K562 (cell line): Measurements from ENCODE around the gene CUX1. TPM values are rescaled to one million over a fixed set of nuclear protein-coding genes. Genes with fewer than 3 reads are reported as not detected.

Source experiments
- ATAC-seq: fragments of 200-7000 bp; cut with Tn5 transposase; 3 replicates; pipeline ENCODE4 v1.9.1; 2020; ENCODE audit warnings: moderate library complexity
- BruUV-seq: library from RNA; stranded (reverse); fragments of 400-500 nt; replicated peaks from 2 replicates; lab custom pipeline; 2021; lab: Mats Ljungman, UMichigan
- CTCF ChIA-PET: fragments of 300-600 bp; formaldehyde crosslinking; extraction: SDS; loops from one replicate; lab custom pipeline; 2021; ENCODE audit warnings: low intra/inter-chr PET ratio; lab: Yijun Ruan, JAX
- POLR2A ChIA-PET: fragments of 300-600, 350-650 bp; sonication (Branson Sonifier 250); formaldehyde crosslinking; extraction: SDS; loops from one replicate; lab custom pipeline; 2021; ENCODE audit warnings: antibody characterized with exemption, inconsistent platforms; lab: Yijun Ruan, JAX
- DNase-seq, 4 experiments: peaks; one replicate each; pipeline versions ENCODE4 v3.0.0 to v3.0.0-alpha.2; 2011 to 2018; ENCODE audit warnings: low spot score in 3 of 4, mixed read lengths in 3 of 4; ENCODE audit errors: extremely low read depth in 1 of 4
- FAIRE-seq: peaks from 2 replicates; lab custom pipeline; 2011; peaks lifted over from hg19 to GRCh38; lab: Jason Lieb, UNC
- H2AFZ ChIP-seq: 2 replicates; pipeline ENCODE4 v1.6.0; 2011; ENCODE audit warnings: low read depth, low read length, control low read depth, inconsistent platforms
- H3K27ac ChIP-seq: fragments of 200-600 bp; 3 replicates; pipeline ENCODE4 v1.8.0; 2011; ENCODE audit warnings: low read depth, mild to moderate bottlenecking, control low read depth, inconsistent platforms, low read length, moderate library complexity, mixed read lengths; ENCODE audit errors: extremely low read depth
- H3K27me3 ChIP-seq, 2 experiments: fragments of 300-600 bp in 1 of 2; 2 replicates in 1 of 2; 3 replicates in 1 of 2; pipeline versions ENCODE4 v1.6.0 to v1.8.0; 2011; ENCODE audit warnings: inconsistent platforms in 2 of 2, low read length in 2 of 2, mild to moderate bottlenecking in 1 of 2, mixed read lengths in 1 of 2, moderate library complexity in 1 of 2; ENCODE audit not compliant: control insufficient read depth in 2 of 2, insufficient read depth in 2 of 2
- H3K36me3 ChIP-seq: fragments of 300-600 bp; 3 replicates; pipeline ENCODE4 v1.8.0; 2011; ENCODE audit warnings: mild to moderate bottlenecking, low read length, inconsistent platforms; ENCODE audit not compliant: control insufficient read depth, insufficient read depth
- H3K4me1 ChIP-seq, 2 experiments: fragments of 200-600 bp in 1 of 2; replicated peaks in 1 of 2; 2 replicates in 1 of 2; 3 replicates in 1 of 2; pipeline versions ENCODE4 v1.5.1 to v1.8.0; 2011; ENCODE audit warnings: inconsistent platforms in 2 of 2, low read length in 2 of 2, mild to moderate bottlenecking in 1 of 2, mixed read lengths in 1 of 2, moderate library complexity in 1 of 2; ENCODE audit not compliant: control insufficient read depth in 2 of 2, insufficient read depth in 2 of 2
- H3K4me2 ChIP-seq: 2 replicates; pipeline ENCODE4 v1.6.1; 2011; ENCODE audit warnings: low read length, control low read depth, inconsistent platforms, mixed read lengths; ENCODE audit not compliant: insufficient read depth
- H3K4me3 ChIP-seq: fragments of 200-600 bp; sonication (generic), shearing (Covaris generic); 2 replicates; pipeline ENCODE4 v1.5.1; 2016; ENCODE audit warnings: control low read depth, inconsistent platforms
- H3K79me2 ChIP-seq: fragments of 200-600 bp; 3 replicates; pipeline ENCODE4 v1.8.0; 2011; ENCODE audit warnings: low read length, inconsistent platforms; ENCODE audit not compliant: control insufficient read depth, insufficient read depth
- H3K9ac ChIP-seq, 2 experiments: 2 replicates each; pipeline versions ENCODE4 v1.6.0 to v1.6.1; 2011; ENCODE audit warnings: low read depth in 2 of 2, low read length in 2 of 2, control low read depth in 1 of 2, inconsistent platforms in 1 of 2, mild to moderate bottlenecking in 1 of 2, mixed read lengths in 1 of 2; ENCODE audit not compliant: insufficient read depth in 1 of 2
- H3K9me1 ChIP-seq: one replicate; pipeline ENCODE4 v1.6.0; 2011; ENCODE audit warnings: inconsistent platforms, mild to moderate bottlenecking, low read length, moderate library complexity; ENCODE audit not compliant: control insufficient read depth, insufficient read depth
- H3K9me3 ChIP-seq: replicated peaks from 2 replicates; pipeline ENCODE4 v1.5.1; 2011; ENCODE audit warnings: low read depth, low read length, inconsistent platforms; ENCODE audit not compliant: control insufficient read depth, insufficient read depth
- H4K20me1 ChIP-seq: replicated peaks from 2 replicates; pipeline ENCODE4 v1.6.1; 2011; ENCODE audit warnings: low read length, inconsistent platforms, mixed read lengths; ENCODE audit not compliant: control insufficient read depth, insufficient read depth
- HOXB6 ChIP-seq: fragments of 250-450 bp; sonication (Bioruptor Pico); IDR thresholded peaks from 2 replicates; pipeline ENCODE4 v1.5.1; 2022; ENCODE audit warnings: mild to moderate bottlenecking, borderline replicate concordance
- PHF8 ChIP-seq: fragments of 200-600 bp; sonication (generic); IDR thresholded peaks from 2 replicates; pipeline ENCODE4 v1.6.1; 2012; ENCODE audit warnings: mixed run types, mild to moderate bottlenecking, inconsistent platforms, low read length, moderate library complexity, borderline replicate concordance
- RFX5 ChIP-seq: IDR thresholded peaks from 2 replicates; pipeline ENCODE4 v1.6.1; 2011; ENCODE audit warnings: low read depth, mild to moderate bottlenecking, improper control_type of control experiment, low read length
- TAF9B ChIP-seq: fragments of 450-650 bp; IDR thresholded peaks from 2 replicates; pipeline ENCODE4 v1.6.1; 2018; ENCODE audit warnings: mild to moderate bottlenecking; ENCODE audit not compliant: partially characterized antibody
- THRB ChIP-seq: fragments of 450-650 bp; formaldehyde crosslinking; conservative IDR thresholded peaks from 2 replicates; pipeline ENCODE4 v1.4.0; 2022; ENCODE audit warnings: mild to moderate bottlenecking, missing genetic modification characterization
- ZNF354B ChIP-seq: fragments of 250-450 bp; sonication (Bioruptor Pico); IDR thresholded peaks from 2 replicates; pipeline ENCODE4 v1.4.0; 2020
- WGBS: fragments of 100-300 bp; shearing (Covaris generic); methylation state at CpG from one replicate; pipeline ENCODE4 v1.1.6; 2016; ENCODE audit warnings: low coverage, mixed read lengths; ENCODE audit not compliant: insufficient coverage; ENCODE audit errors: missing lambda C conversion rate; 5-methylcytosine and 5-hydroxymethylcytosine counted together
- in situ Hi-C: fragments of 300-500 bp; cut with MboI; formaldehyde crosslinking; loops from 4 replicates; pipeline ENCODE4 v1.15.0; 2018; ENCODE audit warnings: inconsistent platforms, mixed read lengths
- intact Hi-C: fragments of 100-400 bp; cut with micrococcal nuclease; formaldehyde crosslinking; loops from 2 replicates; pipeline ENCODE4 v1.14.2; 2022
- polyA plus RNA-seq, 8 experiments: library from polyadenylated mRNA; depleted of rRNA in 4 of 8; stranded (reverse) in 5 of 8; unstranded in 3 of 8; fragments of >200 nt; fragmentation: Nextera tagmentation in 2 of 8; fragmentation: Illumina TruSeq in 1 of 8; extraction: Ambion mirVana in 2 of 8; extraction: Trizol in 1 of 8; gene quantifications; 2 replicates each; pipeline versions ENCODE4 v1.2.1 to v1.2.3, GENCODE V29; 2011 to 2014; ENCODE audit warnings: inconsistent platforms in 1 of 8, missing spikeins in 1 of 8
- total RNA-seq, 7 experiments: library from RNA; depleted of rRNA in 6 of 7; stranded (reverse); fragments of >200 nt in 6 of 7; fragmentation: Illumina TruSeq in 2 of 7; extraction: Trizol in 2 of 7; gene quantifications; 2 replicates each; pipeline versions ENCODE4 v1.2.1 to v1.2.3, GENCODE V29; 2011 to 2021; ENCODE audit warnings: low replicate concordance in 1 of 7
- TF ChIP-seq, protein P1 (sequence below): fragments of 450-650 bp; IDR thresholded peaks from 2 replicates; pipeline ENCODE4 v1.6.1; 2016; ENCODE audit warnings: mild to moderate bottlenecking, moderate library complexity

CUX1 gene
- total and polyA plus RNA-seq, 9 of the 15 experiments (the other 6 are each of a cell fraction or from before 2014, with no cell fraction given) = 3.6 to 55.3 (median 25.2) TPM

- ATAC-seq = no peak
- H3K27ac ChIP-seq = no peak overlapping the region
- no peaks in the 10 kb centered on the region for H3K27me3 ChIP-seq
- in situ Hi-C loops = no loop called here
- H2AFZ ChIP-seq = no peak overlapping the region
- no peak overlapping the region for H3K4me2 ChIP-seq
- POLR2A ChIA-PET = interaction anchor here (1.1 kb wide), 1 partner anchor 59 kb away, joined by 3 read pairs; no protein-coding TSS in a partner anchor
- peaks cover 3 to 23% of the 10 kb centered on the region in 2 experiments; a peak in 3 of 5 replicates for H3K4me1 ChIP-seq
- BruUV-seq = no TSS peak
- 84% methylated on average over 18 of the region's 18 CpGs for WGBS
- no peak for DNase-seq
- no peak overlapping the region for H3K9ac ChIP-seq
- H3K9me3 ChIP-seq = no peaks in the 10 kb centered on the region; the same call in 1 of the 2 replicates
- H3K9me1 ChIP-seq = no peaks in the 10 kb centered on the region
- no peak for FAIRE-seq
- intact Hi-C loops = no loop called here
- CTCF ChIA-PET = interaction anchor here (0.6 kb wide), 1 partner anchor 10 kb away, joined by 3 read pairs; no protein-coding TSS in a partner anchor
- peaks cover 8% of the 10 kb centered on the region; the same call in 1 of the 3 replicates for H3K36me3 ChIP-seq
- H3K79me2 ChIP-seq = peaks cover 3% of the 10 kb centered on the region; the same call in 1 of the 3 replicates
- peaks cover 7% of the 10 kb centered on the region; the same call in 1 of the 2 replicates for H4K20me1 ChIP-seq
- H3K4me3 ChIP-seq = no peak overlapping the region
- TF ChIP-seq, protein P1, sequence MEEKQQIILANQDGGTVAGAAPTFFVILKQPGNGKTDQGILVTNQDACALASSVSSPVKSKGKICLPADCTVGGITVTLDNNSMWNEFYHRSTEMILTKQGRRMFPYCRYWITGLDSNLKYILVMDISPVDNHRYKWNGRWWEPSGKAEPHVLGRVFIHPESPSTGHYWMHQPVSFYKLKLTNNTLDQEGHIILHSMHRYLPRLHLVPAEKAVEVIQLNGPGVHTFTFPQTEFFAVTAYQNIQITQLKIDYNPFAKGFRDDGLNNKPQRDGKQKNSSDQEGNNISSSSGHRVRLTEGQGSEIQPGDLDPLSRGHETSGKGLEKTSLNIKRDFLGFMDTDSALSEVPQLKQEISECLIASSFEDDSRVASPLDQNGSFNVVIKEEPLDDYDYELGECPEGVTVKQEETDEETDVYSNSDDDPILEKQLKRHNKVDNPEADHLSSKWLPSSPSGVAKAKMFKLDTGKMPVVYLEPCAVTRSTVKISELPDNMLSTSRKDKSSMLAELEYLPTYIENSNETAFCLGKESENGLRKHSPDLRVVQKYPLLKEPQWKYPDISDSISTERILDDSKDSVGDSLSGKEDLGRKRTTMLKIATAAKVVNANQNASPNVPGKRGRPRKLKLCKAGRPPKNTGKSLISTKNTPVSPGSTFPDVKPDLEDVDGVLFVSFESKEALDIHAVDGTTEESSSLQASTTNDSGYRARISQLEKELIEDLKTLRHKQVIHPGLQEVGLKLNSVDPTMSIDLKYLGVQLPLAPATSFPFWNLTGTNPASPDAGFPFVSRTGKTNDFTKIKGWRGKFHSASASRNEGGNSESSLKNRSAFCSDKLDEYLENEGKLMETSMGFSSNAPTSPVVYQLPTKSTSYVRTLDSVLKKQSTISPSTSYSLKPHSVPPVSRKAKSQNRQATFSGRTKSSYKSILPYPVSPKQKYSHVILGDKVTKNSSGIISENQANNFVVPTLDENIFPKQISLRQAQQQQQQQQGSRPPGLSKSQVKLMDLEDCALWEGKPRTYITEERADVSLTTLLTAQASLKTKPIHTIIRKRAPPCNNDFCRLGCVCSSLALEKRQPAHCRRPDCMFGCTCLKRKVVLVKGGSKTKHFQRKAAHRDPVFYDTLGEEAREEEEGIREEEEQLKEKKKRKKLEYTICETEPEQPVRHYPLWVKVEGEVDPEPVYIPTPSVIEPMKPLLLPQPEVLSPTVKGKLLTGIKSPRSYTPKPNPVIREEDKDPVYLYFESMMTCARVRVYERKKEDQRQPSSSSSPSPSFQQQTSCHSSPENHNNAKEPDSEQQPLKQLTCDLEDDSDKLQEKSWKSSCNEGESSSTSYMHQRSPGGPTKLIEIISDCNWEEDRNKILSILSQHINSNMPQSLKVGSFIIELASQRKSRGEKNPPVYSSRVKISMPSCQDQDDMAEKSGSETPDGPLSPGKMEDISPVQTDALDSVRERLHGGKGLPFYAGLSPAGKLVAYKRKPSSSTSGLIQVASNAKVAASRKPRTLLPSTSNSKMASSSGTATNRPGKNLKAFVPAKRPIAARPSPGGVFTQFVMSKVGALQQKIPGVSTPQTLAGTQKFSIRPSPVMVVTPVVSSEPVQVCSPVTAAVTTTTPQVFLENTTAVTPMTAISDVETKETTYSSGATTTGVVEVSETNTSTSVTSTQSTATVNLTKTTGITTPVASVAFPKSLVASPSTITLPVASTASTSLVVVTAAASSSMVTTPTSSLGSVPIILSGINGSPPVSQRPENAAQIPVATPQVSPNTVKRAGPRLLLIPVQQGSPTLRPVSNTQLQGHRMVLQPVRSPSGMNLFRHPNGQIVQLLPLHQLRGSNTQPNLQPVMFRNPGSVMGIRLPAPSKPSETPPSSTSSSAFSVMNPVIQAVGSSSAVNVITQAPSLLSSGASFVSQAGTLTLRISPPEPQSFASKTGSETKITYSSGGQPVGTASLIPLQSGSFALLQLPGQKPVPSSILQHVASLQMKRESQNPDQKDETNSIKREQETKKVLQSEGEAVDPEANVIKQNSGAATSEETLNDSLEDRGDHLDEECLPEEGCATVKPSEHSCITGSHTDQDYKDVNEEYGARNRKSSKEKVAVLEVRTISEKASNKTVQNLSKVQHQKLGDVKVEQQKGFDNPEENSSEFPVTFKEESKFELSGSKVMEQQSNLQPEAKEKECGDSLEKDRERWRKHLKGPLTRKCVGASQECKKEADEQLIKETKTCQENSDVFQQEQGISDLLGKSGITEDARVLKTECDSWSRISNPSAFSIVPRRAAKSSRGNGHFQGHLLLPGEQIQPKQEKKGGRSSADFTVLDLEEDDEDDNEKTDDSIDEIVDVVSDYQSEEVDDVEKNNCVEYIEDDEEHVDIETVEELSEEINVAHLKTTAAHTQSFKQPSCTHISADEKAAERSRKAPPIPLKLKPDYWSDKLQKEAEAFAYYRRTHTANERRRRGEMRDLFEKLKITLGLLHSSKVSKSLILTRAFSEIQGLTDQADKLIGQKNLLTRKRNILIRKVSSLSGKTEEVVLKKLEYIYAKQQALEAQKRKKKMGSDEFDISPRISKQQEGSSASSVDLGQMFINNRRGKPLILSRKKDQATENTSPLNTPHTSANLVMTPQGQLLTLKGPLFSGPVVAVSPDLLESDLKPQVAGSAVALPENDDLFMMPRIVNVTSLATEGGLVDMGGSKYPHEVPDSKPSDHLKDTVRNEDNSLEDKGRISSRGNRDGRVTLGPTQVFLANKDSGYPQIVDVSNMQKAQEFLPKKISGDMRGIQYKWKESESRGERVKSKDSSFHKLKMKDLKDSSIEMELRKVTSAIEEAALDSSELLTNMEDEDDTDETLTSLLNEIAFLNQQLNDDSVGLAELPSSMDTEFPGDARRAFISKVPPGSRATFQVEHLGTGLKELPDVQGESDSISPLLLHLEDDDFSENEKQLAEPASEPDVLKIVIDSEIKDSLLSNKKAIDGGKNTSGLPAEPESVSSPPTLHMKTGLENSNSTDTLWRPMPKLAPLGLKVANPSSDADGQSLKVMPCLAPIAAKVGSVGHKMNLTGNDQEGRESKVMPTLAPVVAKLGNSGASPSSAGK = no peak
- TF ChIP-seq PHF8 = no peak
- no peak for TF ChIP-seq HOXB6 (CRISPR knock-in tag)
- TF ChIP-seq RFX5 = no peak
- no peak for TF ChIP-seq ZNF354B (CRISPR knock-in tag)
- no peak for TF ChIP-seq TAF9B
- TF ChIP-seq THRB (CRISPR knock-in tag) = no peak
Measured at GRCh38 chr7:101984133-101984879, 166.9 kb downstream of the CUX1 start.
